Measurements from ENCODE around the gene OR6Q1.

The OR6Q1 gene

DNA sequence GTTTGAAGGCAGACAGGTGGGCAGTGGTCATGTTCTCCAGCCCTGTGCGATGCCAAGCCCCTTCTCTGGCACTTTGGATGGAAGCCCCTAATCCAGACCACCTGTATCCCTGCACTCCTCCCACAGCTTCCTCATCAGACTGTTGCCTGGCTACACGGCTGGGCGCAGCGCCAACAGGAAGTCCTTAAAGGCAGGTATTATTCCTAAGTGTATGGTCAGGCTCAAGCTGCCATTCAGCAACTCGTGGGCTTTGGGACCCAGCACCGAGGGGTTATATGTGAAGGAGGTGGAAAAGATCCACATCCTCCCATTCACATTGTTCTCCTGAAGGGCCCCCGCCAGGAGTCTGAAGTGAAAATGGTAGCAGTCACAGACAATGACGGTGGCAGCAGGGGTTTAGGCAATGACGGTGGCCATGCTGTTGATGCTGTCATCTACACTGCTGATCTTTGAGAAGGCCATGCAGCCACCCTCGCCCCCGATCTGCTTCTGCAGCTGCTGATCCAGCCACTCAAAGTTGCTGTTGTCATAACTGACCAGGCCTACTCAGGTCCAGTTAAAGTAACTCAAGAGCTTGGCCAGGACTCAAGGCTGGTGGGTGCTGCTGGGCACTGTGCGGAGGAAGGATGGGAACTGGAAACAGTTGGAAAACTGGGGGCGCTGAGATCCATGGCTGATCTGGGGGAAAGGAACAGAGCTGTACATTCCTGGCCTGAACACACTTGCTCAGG lies 27.7 kb downstream of the OR6Q1 start:
- DNase-seq: no peak

DNA sequence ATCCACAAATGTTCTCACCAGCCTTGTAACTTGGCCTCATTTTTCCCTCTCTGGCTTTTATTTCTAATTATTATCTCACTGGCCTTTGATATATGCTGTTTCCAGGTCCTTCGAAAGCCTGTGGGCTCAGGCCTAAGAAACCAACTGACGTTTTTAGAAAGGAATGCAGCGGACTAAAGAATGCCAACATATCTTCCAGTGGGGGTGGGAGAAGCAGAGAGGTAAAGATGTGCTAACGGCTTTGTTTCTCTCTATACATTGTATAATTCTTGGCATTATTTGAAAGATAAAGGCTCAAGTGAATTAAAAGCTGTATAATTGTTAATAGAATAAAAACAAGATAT lies 28.2 kb downstream of the OR6Q1 start:
- no peak for DNase-seq

DNA sequence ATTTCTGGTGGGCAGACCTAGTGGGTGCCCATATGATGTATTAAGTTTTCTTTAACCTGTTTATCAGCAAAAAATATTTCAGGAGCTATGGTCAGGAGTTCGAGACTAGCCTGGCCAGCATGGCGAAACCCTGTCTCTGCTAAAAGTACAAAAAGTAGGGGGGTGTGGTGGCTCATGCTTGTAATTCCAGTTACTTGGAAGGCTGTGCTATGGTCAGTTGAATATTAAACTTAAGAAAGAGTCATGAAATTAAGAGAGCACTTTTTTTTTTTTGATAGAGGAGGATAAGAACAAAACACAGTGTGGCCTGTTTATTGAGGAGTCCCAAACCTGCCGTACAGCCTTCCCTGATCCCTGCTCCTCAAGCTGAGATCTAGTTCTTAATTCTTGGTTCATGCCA lies 29.8 kb downstream of the OR6Q1 start:
- no peak for DNase-seq

DNA sequence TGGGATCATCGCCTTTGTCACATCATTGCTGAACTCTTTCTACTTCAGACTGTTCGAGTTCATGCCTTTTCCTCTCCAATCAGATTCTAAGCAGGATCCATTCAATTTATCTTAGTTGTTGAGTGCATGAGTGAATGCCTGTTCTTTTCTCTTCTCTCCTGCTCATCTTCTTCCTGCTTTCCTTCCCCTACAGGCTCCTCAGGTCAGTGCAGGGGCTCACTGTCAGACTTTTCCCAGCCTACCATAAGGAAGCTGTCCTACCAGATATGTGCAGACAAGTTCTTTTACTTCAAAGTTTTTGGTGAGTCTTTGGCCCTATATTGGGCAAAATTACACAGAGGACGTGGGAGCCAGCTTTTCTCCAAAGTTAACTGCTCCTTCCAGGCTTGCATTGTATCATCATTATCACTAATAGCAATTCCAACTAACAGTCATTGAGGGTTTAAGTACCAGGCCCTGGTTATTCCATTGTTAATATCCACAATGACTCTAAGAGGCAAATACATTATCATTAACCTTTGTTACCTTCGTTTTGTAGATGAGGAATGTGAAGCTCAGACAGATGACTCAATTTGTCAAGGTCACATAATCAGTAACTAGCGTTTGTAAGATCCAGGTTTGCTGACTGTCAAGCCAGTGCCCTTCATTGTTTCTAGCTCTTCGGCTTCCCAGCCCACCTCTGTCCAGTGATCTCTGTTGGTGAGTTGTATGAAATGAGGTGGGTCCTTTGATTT lies 30.4 kb downstream of the OR6Q1 start:
- DNase-seq: no peak

DNA sequence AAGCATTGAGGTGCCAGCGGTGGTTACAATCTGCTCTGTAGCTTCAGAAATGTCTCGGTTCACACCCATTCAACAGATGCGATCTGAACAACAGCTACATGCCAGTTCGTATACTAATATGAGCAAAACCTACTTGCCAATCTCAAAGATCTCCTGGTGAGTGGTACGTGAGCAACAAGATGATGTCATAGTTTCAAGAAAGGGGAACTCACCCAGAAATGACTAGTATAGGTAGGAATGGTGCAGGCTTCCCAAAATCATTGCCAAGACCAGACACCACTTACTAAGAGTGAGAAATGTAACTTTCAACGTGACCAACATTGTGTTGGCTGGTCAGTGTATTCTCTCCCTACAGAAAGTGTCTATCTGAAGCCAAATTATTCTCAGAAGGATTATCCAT lies 31.1 kb downstream of the OR6Q1 start:
- no peak for DNase-seq

DNA sequence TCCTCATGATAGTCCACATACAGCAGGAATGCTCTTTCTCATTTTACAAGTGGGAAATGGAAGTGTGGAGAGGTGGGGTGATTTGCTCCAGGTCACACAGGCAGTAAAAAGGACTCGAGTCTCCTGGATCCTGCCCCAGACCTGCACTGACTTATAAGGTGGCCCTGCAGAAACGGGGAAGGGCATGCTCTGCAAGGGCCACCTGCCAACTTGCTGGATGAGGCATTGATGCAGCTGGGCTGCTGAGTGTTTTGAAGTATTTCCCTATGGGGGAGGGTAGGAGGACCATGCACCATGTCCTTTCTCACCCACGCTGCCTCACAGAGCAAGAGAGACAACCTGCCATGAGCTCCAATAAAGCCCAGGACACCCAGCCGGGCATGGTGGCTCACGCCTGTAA lies 36.9 kb downstream of the OR6Q1 start:
- no peak for DNase-seq

DNA sequence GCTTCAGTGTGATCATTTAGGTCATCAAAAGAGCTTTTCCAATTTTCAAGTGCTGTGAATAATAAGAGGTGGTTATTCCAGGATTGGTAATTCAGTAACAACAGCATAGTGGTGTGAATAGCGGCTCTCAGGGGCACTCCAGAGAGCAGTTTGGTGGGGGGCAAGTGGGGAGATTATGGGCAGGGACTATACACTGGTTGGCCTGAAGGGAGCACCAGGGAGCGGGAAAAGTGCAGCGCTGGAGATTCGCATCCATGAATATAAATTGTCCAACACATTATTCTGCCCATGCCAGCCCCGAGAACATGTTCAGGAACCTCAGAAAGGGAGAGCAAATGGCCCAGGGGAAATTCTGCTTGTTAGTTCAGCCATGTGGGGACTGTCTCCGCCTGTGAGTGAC lies 37.9 kb downstream of the OR6Q1 start:
- DNase-seq: no peak

DNA sequence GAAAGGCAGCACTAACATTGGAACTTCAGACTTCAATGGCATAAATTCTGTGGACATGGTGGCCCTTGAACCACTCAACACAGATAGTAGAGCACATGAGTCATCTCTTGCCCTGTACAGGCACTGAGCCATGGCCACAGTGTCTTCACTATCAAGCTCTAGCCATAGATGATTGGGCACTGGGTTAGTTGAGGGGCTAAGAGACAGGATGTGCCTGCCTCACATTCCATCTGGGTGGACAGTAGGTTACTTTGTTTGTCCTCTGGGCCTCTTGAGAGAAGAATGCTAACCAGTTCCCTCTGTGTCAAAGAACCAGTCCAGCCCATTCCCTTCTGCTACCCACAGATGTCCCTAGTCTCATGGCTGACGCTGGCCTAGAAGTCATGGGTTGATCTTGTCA lies 39.8 kb downstream of the OR6Q1 start:
- DNase-seq: no peak

DNA sequence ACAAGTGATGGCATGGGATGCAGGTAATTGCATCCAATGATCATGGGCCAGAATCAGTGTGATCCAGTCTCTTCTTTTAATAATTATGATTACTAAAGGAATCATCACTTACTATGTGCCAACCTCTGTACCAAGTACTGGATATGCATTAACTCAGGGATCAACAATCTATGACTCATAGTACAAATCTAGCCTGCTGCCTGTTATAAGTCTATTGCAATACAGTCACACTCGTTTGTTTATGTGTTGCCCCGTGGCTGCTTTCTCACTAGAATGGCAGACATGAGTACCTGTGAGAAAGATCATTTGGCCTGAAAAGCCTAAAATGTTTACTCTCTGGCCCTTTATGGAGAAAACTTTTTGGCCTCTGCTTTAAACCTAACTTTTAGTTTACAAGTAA lies 45.0 kb downstream of the OR6Q1 start:
- DNase-seq: no peak

All from SIG-M5 (cell line).